GM12878 (cell line): ENCODE results near the gene IL17RB.

ENCODE experiments used
- CTCF ChIP-seq, 3 experiments: IDR thresholded peaks in 2 of 3; conservative IDR thresholded peaks in 1 of 3; 2 replicates each; pipeline ENCODE4 v1.5.1; 2011; ENCODE audit warnings: low read depth in 3 of 3, low read length in 3 of 3, mild to moderate bottlenecking in 3 of 3, control low read depth in 2 of 3, moderate library complexity in 2 of 3, inconsistent platforms in 1 of 3, mixed read lengths in 1 of 3; ENCODE audit not compliant: control insufficient read depth in 2 of 3, insufficient read depth in 1 of 3; ENCODE audit errors: extremely low read depth in 1 of 3
- ELK1 ChIP-seq: IDR thresholded peaks from 2 replicates; pipeline ENCODE4 v1.6.1; 2012; ENCODE audit warnings: low read depth, low read length, improper control_type of control experiment
- EP300 ChIP-seq, 2 experiments: fragments of 150-350 bp in 1 of 2; IDR thresholded peaks; 2 replicates each; pipeline ENCODE4 v1.6.1; 2011 to 2012; ENCODE audit warnings: low read depth in 2 of 2, low read length in 2 of 2, borderline replicate concordance in 1 of 2, improper control_type of control experiment in 1 of 2, inconsistent platforms in 1 of 2; ENCODE audit not compliant: control insufficient read depth in 1 of 2
- ETV6 ChIP-seq, 2 experiments: fragments of 450-650 bp in 1 of 2; IDR thresholded peaks in 1 of 2; conservative IDR thresholded peaks in 1 of 2; 2 replicates each; pipeline ENCODE4 v1.6.1; 2014; ENCODE audit warnings: antibody characterized with exemption in 1 of 2, borderline replicate concordance in 1 of 2, low read depth in 1 of 2, mild to moderate bottlenecking in 1 of 2, moderate library complexity in 1 of 2
- EZH2 ChIP-seq: IDR thresholded peaks from 2 replicates; pipeline ENCODE4 v1.6.1; 2012; ENCODE audit warnings: low read depth, mild to moderate bottlenecking, control low read depth, inconsistent platforms, low read length, borderline replicate concordance; ENCODE audit not compliant: control insufficient read depth
- FOXK2 ChIP-seq: fragments of 450-650 bp; IDR thresholded peaks from 2 replicates; pipeline ENCODE4 v1.6.1; 2017; ENCODE audit warnings: mild to moderate bottlenecking, moderate library complexity
- MYC ChIP-seq: IDR thresholded peaks from 2 replicates; pipeline ENCODE4 v1.6.1; 2011; ENCODE audit warnings: mild to moderate bottlenecking, low read length, moderate library complexity, inconsistent platforms; ENCODE audit not compliant: insufficient read depth, insufficient replicate concordance, insufficient read length, severe bottlenecking
- POLR2A ChIP-seq: IDR thresholded peaks from 2 replicates; pipeline ENCODE4 v1.6.1; 2011; ENCODE audit warnings: low read depth, mild to moderate bottlenecking, low read length
- RAD21 ChIP-seq: IDR thresholded peaks from 2 replicates; pipeline ENCODE4 v1.6.1; 2011; ENCODE audit warnings: mild to moderate bottlenecking, low read depth, low read length, moderate library complexity; ENCODE audit not compliant: insufficient read depth
- REST ChIP-seq: IDR thresholded peaks from 2 replicates; pipeline ENCODE4 v1.6.1; 2012; ENCODE audit warnings: mild to moderate bottlenecking, low read depth, low read length
- SMARCA5 ChIP-seq: fragments of 450-650 bp; IDR thresholded peaks from 2 replicates; pipeline ENCODE4 v1.6.1; 2017; ENCODE audit warnings: mild to moderate bottlenecking
- SREBF2 ChIP-seq: IDR thresholded peaks from 2 replicates; pipeline ENCODE4 v1.6.1; 2012; ENCODE audit warnings: mild to moderate bottlenecking, low read length
- TAF1 ChIP-seq: IDR thresholded peaks from 2 replicates; pipeline ENCODE4 v1.6.1; 2011; ENCODE audit warnings: mild to moderate bottlenecking, low read depth, low read length, borderline replicate concordance
- USF2 ChIP-seq: IDR thresholded peaks from 2 replicates; pipeline ENCODE4 v1.6.1; 2011; ENCODE audit warnings: low read depth, low read length, improper control_type of control experiment, borderline replicate concordance

GRCh38 chr3:53813876-53814275, 32.5 kb upstream of the IL17RB start:
- TF ChIP-seq FOXK2 (no peak), POLR2A (no peak), SREBF2 (no peak), EZH2 (no peak), CTCF (IDR thresholded peaks at IDR 0.05 in 2 of 3, conservative IDR thresholded peaks at IDR 0.05 in 1 of 3; ENCODE audit: control insufficient read depth in 2 of 3, extremely low read depth in 1 of 3, insufficient read depth in 1 of 3, low read depth in 3 of 3, low read length in 3 of 3) (no peak), TAF1 (no peak), USF2 (no peak), EP300 (IDR thresholded peaks at IDR 0.05; ENCODE audit: borderline replicate concordance in 1 of 2, control insufficient read depth in 1 of 2, low read depth in 2 of 2, low read length in 2 of 2) (no peak), ELK1 (no peak), RAD21 (no peak), REST (no peak), ETV6 (conservative IDR thresholded peaks at IDR 0.05 in 1 of 2, IDR thresholded peaks at IDR 0.05 in 1 of 2; ENCODE audit: borderline replicate concordance in 1 of 2, low read depth in 1 of 2) (no peak), SMARCA5 (no peak), MYC (no peak)
